HepG2 (cell line): ENCODE data around the gene KCNN2. TPM values are rescaled to one million over a fixed set of nuclear protein-coding genes. Genes with fewer than 3 reads are reported as not detected.

Source experiments
- ATAC-seq: fragments of 200-7000 bp; cut with Tn5 transposase; 3 replicates; pipeline ENCODE4 v1.9.1; 2020; ENCODE audit warnings: mild to moderate bottlenecking, moderate library complexity
- BruUV-seq: library from RNA; stranded (reverse); fragments of 400-500 nt; replicated peaks from 2 replicates; lab custom pipeline; 2021; lab: Mats Ljungman, UMichigan
- CTCF ChIA-PET: fragments of 300-600 bp; formaldehyde crosslinking; extraction: SDS; loops from one replicate; lab custom pipeline; 2021; ENCODE audit warnings: low total read pairs, inconsistent platforms, low intra/inter-chr PET ratio; lab: Yijun Ruan, JAX
- POLR2A ChIA-PET: fragments of 350-600 bp; sonication (Branson Sonifier 250); formaldehyde crosslinking; loops from one replicate; lab custom pipeline; 2020; ENCODE audit warnings: antibody characterized with exemption, inconsistent platforms; lab: Yijun Ruan, JAX
- DNase-seq: peaks from one replicate; pipeline ENCODE4 v3.0.0-alpha.2; 2015; ENCODE audit warnings: low spot score
- FAIRE-seq: peaks from 3 replicates; lab custom pipeline; 2011; peaks lifted over from hg19 to GRCh38; lab: Jason Lieb, UNC
- H2AFZ ChIP-seq: one replicate; pipeline ENCODE4 v1.6.1; 2011; ENCODE audit warnings: low read length, inconsistent platforms
- H3K27ac ChIP-seq: fragments of 300-600 bp; 3 replicates; pipeline ENCODE4 v1.8.0; 2011; ENCODE audit warnings: mixed run types, mild to moderate bottlenecking, mixed read lengths, low read length, inconsistent platforms; ENCODE audit not compliant: insufficient read depth; ENCODE audit errors: extremely low read length
- H3K27me3 ChIP-seq, 2 experiments: fragments of 200-600 bp in 1 of 2; 2 replicates in 1 of 2; 3 replicates in 1 of 2; pipeline versions ENCODE4 v1.6.0 to v1.8.0; 2011; ENCODE audit warnings: low read length in 2 of 2, mild to moderate bottlenecking in 2 of 2, moderate library complexity in 2 of 2, inconsistent platforms in 1 of 2; ENCODE audit not compliant: insufficient read depth in 2 of 2, control insufficient read depth in 1 of 2
- H3K36me3 ChIP-seq, 2 experiments: fragments of 200-600 bp in 1 of 2; replicated peaks in 1 of 2; 2 replicates in 1 of 2; 3 replicates in 1 of 2; pipeline versions ENCODE4 v1.5.1 to v1.8.0; 2011; ENCODE audit warnings: low read length in 2 of 2, inconsistent platforms in 1 of 2; ENCODE audit not compliant: insufficient read depth in 2 of 2, control insufficient read depth in 1 of 2
- H3K4me1 ChIP-seq: 2 replicates; pipeline ENCODE4 v1.5.1; 2012; ENCODE audit warnings: low read length, inconsistent platforms; ENCODE audit not compliant: insufficient read depth
- H3K4me2 ChIP-seq: 2 replicates; pipeline ENCODE4 v1.6.0; 2011; ENCODE audit warnings: low read depth, low read length, inconsistent platforms
- H3K4me3 ChIP-seq, 3 experiments: fragments of 200-600 bp in 1 of 3; sonication (generic), shearing (Covaris generic) in 1 of 3; replicated peaks in 1 of 3; 2 replicates each; pipeline ENCODE4 v1.5.1; 2011 to 2016; ENCODE audit warnings: low read length in 3 of 3, inconsistent platforms in 2 of 3, low read depth in 2 of 3, mild to moderate bottlenecking in 2 of 3, control low read depth in 1 of 3, mixed read lengths in 1 of 3; ENCODE audit not compliant: insufficient read depth in 1 of 3
- H3K79me2 ChIP-seq: one replicate; pipeline ENCODE4 v1.6.1; 2011; ENCODE audit warnings: low read length, inconsistent platforms; ENCODE audit not compliant: insufficient read depth
- H3K9ac ChIP-seq: 2 replicates; pipeline ENCODE4 v1.6.0; 2011; ENCODE audit warnings: mild to moderate bottlenecking, low read depth, low read length, inconsistent platforms; ENCODE audit not compliant: insufficient read depth
- H3K9me3 ChIP-seq: 2 replicates; pipeline ENCODE4 v1.5.1; 2012; ENCODE audit warnings: mild to moderate bottlenecking, low read length
- H4K20me1 ChIP-seq: 2 replicates; pipeline ENCODE4 v1.6.0; 2011; ENCODE audit warnings: inconsistent platforms, mild to moderate bottlenecking, low read length, moderate library complexity; ENCODE audit not compliant: insufficient read depth
- CAMTA2 ChIP-seq: sonication (generic); formaldehyde crosslinking; IDR thresholded peaks from 2 replicates; pipeline ENCODE4 v1.4.0; 2020; ENCODE audit warnings: mild to moderate bottlenecking, missing genetic modification reagents, borderline replicate concordance
- FOXA3 ChIP-seq: IDR thresholded peaks from 2 replicates; pipeline ENCODE4 v1.6.1; 2016; ENCODE audit warnings: missing genetic modification reagents, missing compliant biosample characterization
- HNRNPL ChIP-seq: fragments of 200-400 bp; formaldehyde crosslinking; IDR thresholded peaks from 2 replicates; pipeline ENCODE4 v1.6.1; 2017; ENCODE audit warnings: mild to moderate bottlenecking, low read depth, low read length
- MTA3 ChIP-seq: sonication (generic); formaldehyde crosslinking; IDR thresholded peaks from 2 replicates; pipeline ENCODE4 v1.4.0; 2020; ENCODE audit warnings: missing genetic modification reagents
- NONO ChIP-seq, 2 experiments: fragments of 450-650 bp in 1 of 2; sonication (generic) in 1 of 2; formaldehyde crosslinking in 1 of 2; IDR thresholded peaks in 1 of 2; conservative IDR thresholded peaks in 1 of 2; 2 replicates each; pipeline versions ENCODE4 v1.6.1 to v1.8.0; 2017 to 2022; ENCODE audit warnings: mild to moderate bottlenecking in 1 of 2, missing genetic modification reagents in 1 of 2, moderate library complexity in 1 of 2
- SIN3A ChIP-seq: IDR thresholded peaks from 2 replicates; pipeline ENCODE4 v1.6.1; 2011; ENCODE audit warnings: low read depth, mild to moderate bottlenecking, control low read depth, low read length, borderline replicate concordance
- SRY ChIP-seq: sonication (generic); formaldehyde crosslinking; IDR thresholded peaks from 2 replicates; pipeline ENCODE4 v1.8.0; 2022; ENCODE audit warnings: mild to moderate bottlenecking, missing genetic modification reagents
- ZNF205 ChIP-seq: IDR thresholded peaks from 2 replicates; pipeline ENCODE4 v1.6.1; 2018; ENCODE audit warnings: missing biosample characterization, missing genetic modification reagents
- WGBS: methylation state at CpG from one replicate; pipeline ENCODE4 v1.1.6; 2017; ENCODE audit warnings: low lambda C conversion rate; 5-methylcytosine and 5-hydroxymethylcytosine counted together
- in situ Hi-C: cut with HindIII; loops from 2 replicates; pipeline ENCODE4 v1.10.0; 2017; ENCODE audit warnings: low pct_unique_long_range_greater_than_20kb; ENCODE audit not compliant: extremely low pct_ligation_motif_present
- intact Hi-C: fragments of 100-400 bp; cut with micrococcal nuclease; formaldehyde crosslinking; loops from one replicate; pipeline ENCODE4 v1.10.0; 2022; ENCODE audit not compliant: unreplicated experiment
- polyA plus RNA-seq, 8 experiments: library from polyadenylated mRNA; depleted of rRNA in 3 of 8; stranded (reverse) in 7 of 8; unstranded in 1 of 8; fragments of >200 nt; fragmentation: Illumina TruSeq in 4 of 8; extraction: Trizol in 4 of 8; gene quantifications; 2 replicates each; pipeline versions ENCODE4 v1.2.1 to v1.2.3, GENCODE V29; 2011 to 2016; ENCODE audit warnings: low read depth in 4 of 8, missing spikeins in 1 of 8, mixed read lengths in 1 of 8; ENCODE audit not compliant: insufficient read depth in 1 of 8
- total RNA-seq, 5 experiments: library from RNA; depleted of rRNA; stranded (reverse); fragments of >200 nt; fragmentation: Illumina TruSeq; extraction: Trizol; gene quantifications; 2 replicates each; pipeline ENCODE4 v1.2.3, GENCODE V29; 2016; ENCODE audit warnings: low read depth in 1 of 5
- TF ChIP-seq, protein P1 (sequence below): sonication (generic); formaldehyde crosslinking; IDR thresholded peaks from 2 replicates; pipeline ENCODE4 v1.5.0; 2020; ENCODE audit warnings: mild to moderate bottlenecking, missing genetic modification reagents
- TF ChIP-seq, protein P2 (sequence below): sonication (generic); formaldehyde crosslinking; IDR thresholded peaks from 2 replicates; pipeline ENCODE4 v1.4.0; 2020; ENCODE audit warnings: missing genetic modification reagents, mild to moderate bottlenecking, borderline replicate concordance

Gene KCNN2
- total and polyA plus RNA-seq, 2 of the 13 experiments (the other 11 are each of a cell fraction or from before 2014, with no cell fraction given): not detected

DNA sequence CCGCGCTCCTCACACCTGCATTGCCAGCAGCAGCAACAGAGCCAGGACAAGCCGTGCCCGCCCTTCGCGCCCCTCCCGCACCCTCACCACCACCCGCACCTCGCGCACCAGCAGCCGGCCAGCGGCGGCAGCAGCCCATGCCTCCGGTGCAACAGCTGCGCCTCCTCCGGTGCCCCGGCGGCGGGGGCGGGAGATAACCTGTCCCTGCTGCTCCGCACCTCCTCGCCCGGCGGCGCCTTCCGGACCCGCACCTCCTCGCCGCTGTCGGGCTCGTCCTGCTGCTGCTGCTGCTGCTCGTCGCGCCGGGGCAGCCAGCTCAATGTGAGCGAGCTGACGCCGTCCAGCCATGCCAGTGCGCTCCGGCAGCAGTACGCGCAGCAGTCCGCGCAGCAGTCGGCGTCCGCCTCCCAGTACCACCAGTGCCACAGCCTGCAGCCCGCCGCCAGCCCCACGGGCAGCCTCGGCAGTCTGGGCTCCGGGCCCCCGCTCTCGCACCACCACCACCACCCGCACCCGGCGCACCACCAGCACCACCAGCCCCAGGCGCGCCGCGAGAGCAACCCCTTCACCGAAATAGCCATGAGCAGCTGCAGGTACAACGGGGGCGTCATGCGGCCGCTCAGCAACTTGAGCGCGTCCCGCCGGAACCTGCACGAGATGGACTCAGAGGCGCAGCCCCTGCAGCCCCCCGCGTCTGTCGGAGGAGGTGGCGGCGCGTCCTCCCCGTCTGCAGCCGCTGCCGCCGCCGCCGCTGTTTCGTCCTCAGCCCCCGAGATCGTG, 517 bp downstream of the KCNN2 start:
- Histone ChIP-seq H3K4me2 (no peak overlapping the region), H3K79me2 (no peaks in the 10 kb centered on the region), H2AFZ (no peak overlapping the region), H3K4me1 (no peaks in the 10 kb centered on the region), H4K20me1 (no peaks in the 10 kb centered on the region), H3K36me3 (no peaks in the 10 kb centered on the region), H3K4me3 (peak overlapping the region in 1 of 3 experiments; percentile 46; a peak in 2 of 6 replicates), H3K27me3 (peaks cover 2 to 13% of the 10 kb centered on the region in 2 experiments; a peak in 3 of 5 replicates), H3K9ac (no peak overlapping the region), H3K9me3 (no peaks in the 10 kb centered on the region), H3K27ac (no peak overlapping the region)
- 48% methylated on average over 12 of the region's 87 CpGs for WGBS
- DNase-seq (no peak), ATAC-seq (peak; percentile 38), FAIRE-seq (no peak)
- intact Hi-C loops (no loop called here), in situ Hi-C loops (no loop called here)
- BruUV-seq: no TSS peak
- POLR2A ChIA-PET: no interaction called here
- CTCF ChIA-PET: no interaction called here
- TF ChIP-seq CAMTA2 (CRISPR knock-in tag): no peak
- TF ChIP-seq NONO (IDR thresholded peaks at IDR 0.05): no peak
- 0 out of 2 replicates have a peak, but pooled peaks have one; percentile 40 for TF ChIP-seq NONO (CRISPR knock-in tag; conservative IDR thresholded peaks at IDR 0.05)

DNA sequence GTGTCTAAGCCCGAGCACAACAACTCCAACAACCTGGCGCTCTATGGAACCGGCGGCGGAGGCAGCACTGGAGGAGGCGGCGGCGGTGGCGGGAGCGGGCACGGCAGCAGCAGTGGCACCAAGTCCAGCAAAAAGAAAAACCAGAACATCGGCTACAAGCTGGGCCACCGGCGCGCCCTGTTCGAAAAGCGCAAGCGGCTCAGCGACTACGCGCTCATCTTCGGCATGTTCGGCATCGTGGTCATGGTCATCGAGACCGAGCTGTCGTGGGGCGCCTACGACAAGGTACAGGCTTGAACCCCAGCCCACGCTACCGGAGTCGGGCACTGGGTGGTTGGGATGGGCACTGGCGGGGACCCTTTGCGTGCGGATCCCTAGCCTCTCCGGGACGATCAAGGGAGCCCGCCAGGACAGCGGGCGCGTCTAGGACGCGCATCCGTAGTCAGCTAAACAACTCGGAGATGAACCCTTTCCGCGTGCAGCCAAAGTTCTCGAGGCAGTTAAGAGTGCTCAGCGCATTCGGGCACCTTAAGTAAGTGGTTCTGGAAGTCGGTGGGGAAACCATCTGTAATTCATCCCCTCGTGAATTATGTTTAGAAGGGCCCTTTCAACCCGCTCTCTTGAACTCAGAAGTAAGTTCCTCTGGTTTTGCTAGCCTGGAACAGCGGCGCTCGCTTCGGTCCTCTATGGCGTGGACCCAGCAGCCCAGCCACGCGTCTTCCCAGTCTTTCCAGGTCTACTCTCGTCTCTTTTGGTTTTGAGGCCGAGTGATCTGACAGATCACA, 1.3 kb downstream of the KCNN2 start:
- H3K27ac ChIP-seq: no peak overlapping the region
- no peaks in the 10 kb centered on the region for H3K36me3 ChIP-seq
- in situ Hi-C loops (no loop called here), intact Hi-C loops (no loop called here)
- no peak for TF ChIP-seq FOXA3 (CRISPR knock-in tag)
- TF ChIP-seq, protein P1, sequence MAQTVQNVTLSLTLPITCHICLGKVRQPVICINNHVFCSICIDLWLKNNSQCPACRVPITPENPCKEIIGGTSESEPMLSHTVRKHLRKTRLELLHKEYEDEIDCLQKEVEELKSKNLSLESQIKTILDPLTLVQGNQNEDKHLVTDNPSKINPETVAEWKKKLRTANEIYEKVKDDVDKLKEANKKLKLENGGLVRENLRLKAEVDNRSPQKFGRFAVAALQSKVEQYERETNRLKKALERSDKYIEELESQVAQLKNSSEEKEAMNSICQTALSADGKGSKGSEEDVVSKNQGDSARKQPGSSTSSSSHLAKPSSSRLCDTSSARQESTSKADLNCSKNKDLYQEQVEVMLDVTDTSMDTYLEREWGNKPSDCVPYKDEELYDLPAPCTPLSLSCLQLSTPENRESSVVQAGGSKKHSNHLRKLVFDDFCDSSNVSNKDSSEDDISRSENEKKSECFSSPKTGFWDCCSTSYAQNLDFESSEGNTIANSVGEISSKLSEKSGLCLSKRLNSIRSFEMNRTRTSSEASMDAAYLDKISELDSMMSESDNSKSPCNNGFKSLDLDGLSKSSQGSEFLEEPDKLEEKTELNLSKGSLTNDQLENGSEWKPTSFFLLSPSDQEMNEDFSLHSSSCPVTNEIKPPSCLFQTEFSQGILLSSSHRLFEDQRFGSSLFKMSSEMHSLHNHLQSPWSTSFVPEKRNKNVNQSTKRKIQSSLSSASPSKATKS: no peak
- TF ChIP-seq SIN3A: no peak
- TF ChIP-seq MTA3: no peak
- TF ChIP-seq, protein P2, sequence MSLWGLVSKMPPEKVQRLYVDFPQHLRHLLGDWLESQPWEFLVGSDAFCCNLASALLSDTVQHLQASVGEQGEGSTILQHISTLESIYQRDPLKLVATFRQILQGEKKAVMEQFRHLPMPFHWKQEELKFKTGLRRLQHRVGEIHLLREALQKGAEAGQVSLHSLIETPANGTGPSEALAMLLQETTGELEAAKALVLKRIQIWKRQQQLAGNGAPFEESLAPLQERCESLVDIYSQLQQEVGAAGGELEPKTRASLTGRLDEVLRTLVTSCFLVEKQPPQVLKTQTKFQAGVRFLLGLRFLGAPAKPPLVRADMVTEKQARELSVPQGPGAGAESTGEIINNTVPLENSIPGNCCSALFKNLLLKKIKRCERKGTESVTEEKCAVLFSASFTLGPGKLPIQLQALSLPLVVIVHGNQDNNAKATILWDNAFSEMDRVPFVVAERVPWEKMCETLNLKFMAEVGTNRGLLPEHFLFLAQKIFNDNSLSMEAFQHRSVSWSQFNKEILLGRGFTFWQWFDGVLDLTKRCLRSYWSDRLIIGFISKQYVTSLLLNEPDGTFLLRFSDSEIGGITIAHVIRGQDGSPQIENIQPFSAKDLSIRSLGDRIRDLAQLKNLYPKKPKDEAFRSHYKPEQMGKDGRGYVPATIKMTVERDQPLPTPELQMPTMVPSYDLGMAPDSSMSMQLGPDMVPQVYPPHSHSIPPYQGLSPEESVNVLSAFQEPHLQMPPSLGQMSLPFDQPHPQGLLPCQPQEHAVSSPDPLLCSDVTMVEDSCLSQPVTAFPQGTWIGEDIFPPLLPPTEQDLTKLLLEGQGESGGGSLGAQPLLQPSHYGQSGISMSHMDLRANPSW: no peak
- no peak for TF ChIP-seq HNRNPL
- TF ChIP-seq ZNF205: no peak
- no peak for TF ChIP-seq SRY
- H3K4me1 ChIP-seq: no peaks in the 10 kb centered on the region
- H3K27me3 ChIP-seq: peaks cover 2 to 13% of the 10 kb centered on the region in 2 experiments; a peak in 3 of 5 replicates
- H3K4me3 ChIP-seq: no peak overlapping the region
- 62% methylated on average over 38 of the region's 62 CpGs for WGBS
- CTCF ChIA-PET: no interaction called here
- H3K79me2 ChIP-seq: no peaks in the 10 kb centered on the region
- no peaks in the 10 kb centered on the region for H4K20me1 ChIP-seq
- no peak overlapping the region for H3K4me2 ChIP-seq
- no peak overlapping the region for H3K9ac ChIP-seq
- no peak for FAIRE-seq
- no peaks in the 10 kb centered on the region for H3K9me3 ChIP-seq
- ATAC-seq: no peak; the same call in 2 of the 3 replicates
- no peak for DNase-seq
- no TSS peak for BruUV-seq
- no peak overlapping the region for H2AFZ ChIP-seq
- POLR2A ChIA-PET: no interaction called here
